ENCODE data around the gene RAG1.

GRCh38 chr11:36569095-36569494 lies 1.3 kb downstream of the RAG1 start:
- TF ChIP-seq CTCF (IDR thresholded peaks at IDR 0.05) (no peak), EZH2 (IDR thresholded peaks at IDR 0.05; ENCODE audit: borderline replicate concordance, insufficient read depth, low read depth, low read length, poor library complexity, severe bottlenecking) (no peak)
